COLO668 (cell line): Measurements from ENCODE around the gene NPC2.
"Not testable (repeated sequence)": the region's sequence is repeated elsewhere in the genome, so short reads cannot be mapped to it uniquely, and the experiment has no call there.

ENCODE experiments used
- DNase-seq: peaks from one replicate; lab custom pipeline; 2025; ENCODE audit not compliant: unreplicated experiment; lab: John Stamatoyannopoulos, UW

NPC2 gene

GRCh38 chr14:74472601-74473000 is 20.5 kb downstream of the NPC2 start:
- DNase-seq: no peak

GRCh38 chr14:74469548-74470518 is 23.3 kb downstream of the NPC2 start:
- DNase-seq: no peak

GRCh38 chr14:74468513-74468912 is 24.6 kb downstream of the NPC2 start:
- DNase-seq: no peak

GRCh38 chr14:74465335-74465734 is 27.8 kb downstream of the NPC2 start:
- no peak for DNase-seq

GRCh38 chr14:74464785-74465184 is 28.3 kb downstream of the NPC2 start:
- no peak for DNase-seq

GRCh38 chr14:74463697-74464096 is 29.4 kb downstream of the NPC2 start:
- DNase-seq: no peak

GRCh38 chr14:74462993-74463392 is 30.1 kb downstream of the NPC2 start:
- DNase-seq: no peak

- no peak for DNase-seq
These were observed 33.1 kb downstream of the NPC2 start for GRCh38 chr14:74459976-74460375.

- DNase-seq: peak; percentile 43
These were observed 33.7 kb downstream of the NPC2 start for GRCh38 chr14:74459289-74459946.

- no peak for DNase-seq
These were observed 35.6 kb downstream of the NPC2 start for GRCh38 chr14:74457565-74457895.

- DNase-seq: no peak
These were observed 36.2 kb downstream of the NPC2 start for GRCh38 chr14:74456684-74457564.

- not testable (repeated sequence) for DNase-seq
These were observed 38.7 kb downstream of the NPC2 start for GRCh38 chr14:74454397-74454796.

- DNase-seq: no peak
These were observed 48.2 kb downstream of the NPC2 start for GRCh38 chr14:74444866-74445265.

- no peak for DNase-seq
These were observed 50.3 kb downstream of the NPC2 start for GRCh38 chr14:74442757-74443156.

- no peak for DNase-seq
These were observed 52.0 kb downstream of the NPC2 start for GRCh38 chr14:74441113-74441512.

GRCh38 chr14:74438351-74438915 is 54.7 kb downstream of the NPC2 start:
- DNase-seq: no peak

GRCh38 chr14:74437496-74438053 is 55.5 kb downstream of the NPC2 start:
- no peak for DNase-seq

- no peak for DNase-seq
These were observed 58.8 kb downstream of the NPC2 start for GRCh38 chr14:74434294-74434693.

- no peak for DNase-seq
These were observed 63.1 kb downstream of the NPC2 start for GRCh38 chr14:74429991-74430390.
